ENCODE data around the gene CCSER1. TPM values are rescaled to one million over a fixed set of nuclear protein-coding genes. Genes with fewer than 3 reads are reported as not detected.

The CCSER1 gene
- total RNA-seq, 2 donors from 2014 or later = 1.5 to 2.7 TPM

- Histone ChIP-seq H3K36me3 (no peaks in the 10 kb centered on the region), H3K27ac (no peak overlapping the region), H3K27me3 (replicated peaks; ENCODE audit: insufficient read depth) (no peaks in the 10 kb centered on the region), H3K4me1 (ENCODE audit: control insufficient read depth in 1 of 2, low read depth in 2 of 2) (no peaks in the 10 kb centered on the region), H3K9me3 (no peaks in the 10 kb centered on the region), H3K4me3 (no peak overlapping the region)
- TF ChIP-seq CTCF (IDR thresholded peaks at IDR 0.05) = no peak
- no peak for ATAC-seq (ENCODE audit: insufficient number of reproducible peaks, low FRiP score, low read depth)
- DNase-seq (ENCODE audit: low spot score) = no peak
These were observed 118.6 kb downstream of the CCSER1 start for GRCh38 chr4:90245837-90246236.

DNA sequence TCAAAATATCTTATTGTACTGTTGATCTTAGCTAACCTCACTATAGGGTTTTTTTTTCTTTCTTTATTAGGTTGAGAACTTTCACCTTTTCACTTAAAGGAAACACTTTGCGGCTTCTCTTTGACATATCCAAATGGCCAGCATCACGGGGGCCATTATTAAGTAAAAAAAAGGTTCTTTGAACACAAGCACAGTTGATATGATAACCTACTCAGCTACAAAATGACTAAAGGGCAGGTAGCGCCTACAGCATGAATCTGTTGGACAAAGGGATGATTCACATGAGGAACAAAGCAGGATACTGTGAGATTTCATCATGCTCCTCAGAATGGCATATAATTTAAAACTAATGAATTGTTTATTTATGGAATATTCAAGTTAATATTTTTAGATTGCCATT, 119.6 kb downstream of the CCSER1 start:
- no peak for ATAC-seq (ENCODE audit: insufficient number of reproducible peaks, low FRiP score, low read depth)
- no peak overlapping the region for H3K27ac ChIP-seq

GRCh38 chr4:90254357-90254756, 127.2 kb downstream of the CCSER1 start:
- no peak for TF ChIP-seq CTCF (IDR thresholded peaks at IDR 0.05)
- H3K9me3 ChIP-seq = no peaks in the 10 kb centered on the region
- no peak overlapping the region for H3K4me3 ChIP-seq
- no peaks in the 10 kb centered on the region for H3K27me3 ChIP-seq (replicated peaks; ENCODE audit: insufficient read depth)
- DNase-seq (ENCODE audit: low spot score) (no peak), ATAC-seq (ENCODE audit: insufficient number of reproducible peaks, low FRiP score, low read depth) (no peak)
- H3K4me1 ChIP-seq (ENCODE audit: control insufficient read depth in 1 of 2, low read depth in 2 of 2) = no peaks in the 10 kb centered on the region
- H3K27ac ChIP-seq = no peak overlapping the region
- H3K36me3 ChIP-seq = no peaks in the 10 kb centered on the region

More for the DNA sequence above, 119.6 kb downstream of the CCSER1 start:
- H3K36me3 ChIP-seq = no peaks in the 10 kb centered on the region
- no peaks in the 10 kb centered on the region for H3K27me3 ChIP-seq (replicated peaks; ENCODE audit: insufficient read depth)
- no peak for TF ChIP-seq CTCF (IDR thresholded peaks at IDR 0.05)
- H3K9me3 ChIP-seq = no peaks in the 10 kb centered on the region
- no peak for DNase-seq (ENCODE audit: low spot score)
- no peaks in the 10 kb centered on the region for H3K4me1 ChIP-seq (ENCODE audit: control insufficient read depth in 1 of 2, low read depth in 2 of 2)
- no peak overlapping the region for H3K4me3 ChIP-seq

DNA sequence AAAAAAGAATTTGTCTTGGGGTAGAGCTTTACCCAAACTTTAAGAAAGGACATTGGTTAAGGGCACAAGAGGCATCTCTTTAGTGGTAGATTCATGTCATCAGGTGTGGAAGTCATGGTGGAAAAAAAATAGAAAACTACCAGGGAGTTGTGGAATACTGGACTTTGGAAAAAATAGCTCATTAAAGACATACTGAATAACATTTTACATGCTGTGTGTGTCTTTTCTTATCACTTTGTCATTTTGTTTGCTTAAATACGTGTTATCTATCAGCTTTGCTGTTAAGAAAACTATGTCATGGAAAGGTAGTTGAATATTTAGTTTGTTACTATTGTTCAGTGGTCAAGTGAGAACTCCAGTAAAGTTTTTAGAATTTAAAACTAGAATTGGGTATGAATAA, 147.0 kb downstream of the CCSER1 start:
- Histone ChIP-seq H3K27me3 (replicated peaks; ENCODE audit: insufficient read depth) (no peaks in the 10 kb centered on the region), H3K4me3 (no peak overlapping the region), H3K27ac (no peak overlapping the region), H3K4me1 (ENCODE audit: control insufficient read depth in 1 of 2, low read depth in 2 of 2) (no peaks in the 10 kb centered on the region), H3K36me3 (no peaks in the 10 kb centered on the region), H3K9me3 (peaks cover 6% of the 10 kb centered on the region)
- no peak for TF ChIP-seq CTCF (IDR thresholded peaks at IDR 0.05)
- DNase-seq (ENCODE audit: low spot score) (no peak), ATAC-seq (ENCODE audit: insufficient number of reproducible peaks, low FRiP score, low read depth) (no peak)

GRCh38 chr4:90280954-90281353, 153.8 kb downstream of the CCSER1 start:
- Histone ChIP-seq H3K27ac (no peak overlapping the region), H3K9me3 (no peaks in the 10 kb centered on the region), H3K36me3 (no peaks in the 10 kb centered on the region), H3K4me3 (no peak overlapping the region), H3K4me1 (ENCODE audit: control insufficient read depth in 1 of 2, low read depth in 2 of 2) (no peaks in the 10 kb centered on the region), H3K27me3 (replicated peaks; ENCODE audit: insufficient read depth) (no peaks in the 10 kb centered on the region)
- no peak for TF ChIP-seq CTCF (IDR thresholded peaks at IDR 0.05)
- DNase-seq (ENCODE audit: low spot score) (no peak), ATAC-seq (ENCODE audit: insufficient number of reproducible peaks, low FRiP score, low read depth) (no peak)

All from thoracic aorta (tissue), 2 donors.